ENCODE results near the gene PYROXD2. TPM values are rescaled to one million over a fixed set of nuclear protein-coding genes. Genes with fewer than 3 reads are reported as not detected.

The PYROXD2 gene
- total and polyA plus RNA-seq, 7 donors: 0.60 to 11.9 (median 8.0) TPM

DNA sequence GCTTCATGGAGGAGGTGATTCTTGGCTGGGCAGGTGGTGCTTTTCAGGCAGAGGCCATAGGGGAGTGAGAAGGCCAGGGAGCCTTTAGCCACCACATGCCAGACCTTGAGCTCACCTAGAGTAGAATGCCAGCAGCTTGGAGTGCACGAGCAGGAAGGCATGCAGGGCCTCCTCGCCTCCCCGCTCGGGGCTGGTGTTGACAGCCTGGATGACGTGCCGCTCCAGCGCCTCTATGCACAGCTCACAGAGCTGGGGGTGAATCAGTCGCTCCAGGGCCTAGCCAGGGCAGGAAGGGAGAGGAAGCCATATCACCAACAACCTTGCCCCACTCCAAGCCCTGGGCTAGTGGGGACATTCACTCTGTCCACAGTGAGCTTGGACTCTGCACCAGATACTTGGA is 16.0 kb upstream of the PYROXD2 start:
- DNase-seq: no peak
- H3K9me3 ChIP-seq: peaks cover 0 to 2% (median 0%) of the 10 kb centered on the region in 4 donors
- no peak for TF ChIP-seq POLR2A (IDR thresholded peaks at IDR 0.05)
- no peak for TF ChIP-seq EP300 (IDR thresholded peaks at IDR 0.05)
- no peak for TF ChIP-seq POLR2AphosphoS5 (IDR thresholded peaks at IDR 0.05)
- TF ChIP-seq, protein P1, sequence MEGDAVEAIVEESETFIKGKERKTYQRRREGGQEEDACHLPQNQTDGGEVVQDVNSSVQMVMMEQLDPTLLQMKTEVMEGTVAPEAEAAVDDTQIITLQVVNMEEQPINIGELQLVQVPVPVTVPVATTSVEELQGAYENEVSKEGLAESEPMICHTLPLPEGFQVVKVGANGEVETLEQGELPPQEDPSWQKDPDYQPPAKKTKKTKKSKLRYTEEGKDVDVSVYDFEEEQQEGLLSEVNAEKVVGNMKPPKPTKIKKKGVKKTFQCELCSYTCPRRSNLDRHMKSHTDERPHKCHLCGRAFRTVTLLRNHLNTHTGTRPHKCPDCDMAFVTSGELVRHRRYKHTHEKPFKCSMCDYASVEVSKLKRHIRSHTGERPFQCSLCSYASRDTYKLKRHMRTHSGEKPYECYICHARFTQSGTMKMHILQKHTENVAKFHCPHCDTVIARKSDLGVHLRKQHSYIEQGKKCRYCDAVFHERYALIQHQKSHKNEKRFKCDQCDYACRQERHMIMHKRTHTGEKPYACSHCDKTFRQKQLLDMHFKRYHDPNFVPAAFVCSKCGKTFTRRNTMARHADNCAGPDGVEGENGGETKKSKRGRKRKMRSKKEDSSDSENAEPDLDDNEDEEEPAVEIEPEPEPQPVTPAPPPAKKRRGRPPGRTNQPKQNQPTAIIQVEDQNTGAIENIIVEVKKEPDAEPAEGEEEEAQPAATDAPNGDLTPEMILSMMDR (IDR thresholded peaks at IDR 0.05): no peak
- H3K4me1 ChIP-seq: no peaks in the 10 kb centered on the region
- 90 to 98% methylated on average over 8 of the region's 8 CpGs for WGBS, 2 donors
- H3K4me3 ChIP-seq: no peak overlapping the region
- H3K27ac ChIP-seq: no peak overlapping the region
- intact Hi-C loops (cut with DNase I): no loop called here
- peaks cover 33 to 96% (median 74%) of the 10 kb centered on the region in 4 donors for H3K36me3 ChIP-seq
- H3K27me3 ChIP-seq: no peaks in the 10 kb centered on the region

DNA sequence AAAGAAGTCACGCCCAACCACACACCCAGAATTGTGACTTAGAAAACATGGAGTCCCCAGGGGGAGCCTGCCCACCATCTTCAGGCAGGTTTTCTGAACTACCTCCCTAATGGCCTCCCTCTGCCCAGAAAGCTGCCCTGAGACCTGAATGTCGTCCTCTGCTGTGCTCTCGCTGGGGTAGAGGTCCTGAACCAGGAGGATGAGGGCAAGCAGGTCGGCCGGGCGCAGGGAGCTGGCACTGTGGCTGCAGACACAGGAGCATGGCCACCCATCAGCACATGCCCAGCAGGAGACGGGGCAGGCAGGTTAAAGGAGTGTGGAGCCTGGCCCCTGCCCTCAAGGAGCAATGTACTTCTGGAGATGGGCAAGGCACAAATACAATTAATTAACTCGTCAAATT is 15.4 kb upstream of the PYROXD2 start:
- Histone ChIP-seq H3K9me3 (peaks cover 0 to 2% (median 0%) of the 10 kb centered on the region in 4 donors), H3K36me3 (peaks cover 32 to 96% (median 71%) of the 10 kb centered on the region in 4 donors), H3K27ac (no peak overlapping the region), H3K4me1 (no peaks in the 10 kb centered on the region), H3K27me3 (no peaks in the 10 kb centered on the region), H3K4me3 (no peak overlapping the region)
- WGBS, 2 donors: 96 to 97% methylated on average over 8 of the region's 8 CpGs
- no peak for DNase-seq
- intact Hi-C loops (cut with DNase I): no loop called here
- no peak for TF ChIP-seq POLR2AphosphoS5 (IDR thresholded peaks at IDR 0.05)
- TF ChIP-seq EP300 (IDR thresholded peaks at IDR 0.05): no peak
- TF ChIP-seq, protein P1 (IDR thresholded peaks at IDR 0.05): no peak
- TF ChIP-seq POLR2A (IDR thresholded peaks at IDR 0.05): no peak

DNA sequence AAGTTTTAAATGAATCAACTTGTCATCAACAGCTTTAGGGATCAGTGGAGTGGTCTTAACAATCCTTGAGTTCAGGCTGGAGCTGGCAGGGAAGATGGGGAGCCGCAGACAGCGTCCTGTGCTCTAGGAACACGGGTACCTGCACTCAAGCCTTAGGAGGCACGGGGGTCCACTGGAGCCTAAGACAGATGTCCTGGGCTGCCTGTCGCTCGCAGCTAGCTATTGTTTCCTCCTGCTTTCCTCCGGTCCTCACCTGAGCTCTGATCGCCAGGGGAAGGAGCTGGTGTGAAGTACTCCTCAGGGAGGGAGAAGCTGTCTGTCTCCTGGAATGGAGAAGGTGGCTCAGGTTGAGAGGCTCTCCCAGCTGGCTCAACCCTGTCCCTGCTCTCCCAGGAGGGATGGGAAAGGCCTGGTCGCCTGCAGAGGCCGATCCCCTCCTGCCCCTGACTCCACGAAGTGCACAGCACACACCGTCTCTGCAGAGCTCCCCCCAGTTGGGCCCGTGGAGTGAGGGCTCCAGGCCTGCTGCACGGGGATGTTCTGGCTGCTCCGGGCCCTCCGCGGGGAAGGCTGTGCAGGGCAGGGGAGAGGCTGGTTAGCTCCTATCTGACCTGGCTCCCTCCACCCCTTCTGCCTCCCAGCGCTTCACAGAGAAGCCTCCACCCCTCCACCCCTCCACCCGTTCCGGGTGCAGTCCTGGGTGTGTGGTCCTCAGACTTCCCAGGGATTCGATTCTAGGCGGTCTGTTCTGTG is 14.5 kb upstream of the PYROXD2 start:
- H3K27me3 ChIP-seq: no peaks in the 10 kb centered on the region
- DNase-seq: no peak
- no peaks in the 10 kb centered on the region for H3K4me1 ChIP-seq
- intact Hi-C loops (cut with DNase I): no loop called here
- peaks cover 0 to 2% (median 0%) of the 10 kb centered on the region in 4 donors for H3K9me3 ChIP-seq
- no peak overlapping the region for H3K4me3 ChIP-seq
- peaks cover 23 to 92% (median 62%) of the 10 kb centered on the region in 4 donors for H3K36me3 ChIP-seq
- H3K27ac ChIP-seq: no peak overlapping the region
- 96 to 97% methylated on average over 22 of the region's 22 CpGs for WGBS, 2 donors
- TF ChIP-seq, protein P1 (IDR thresholded peaks at IDR 0.05): no peak
- no peak for TF ChIP-seq POLR2A (IDR thresholded peaks at IDR 0.05)
- no peak for TF ChIP-seq EP300 (IDR thresholded peaks at IDR 0.05)
- TF ChIP-seq POLR2AphosphoS5 (IDR thresholded peaks at IDR 0.05): no peak

DNA sequence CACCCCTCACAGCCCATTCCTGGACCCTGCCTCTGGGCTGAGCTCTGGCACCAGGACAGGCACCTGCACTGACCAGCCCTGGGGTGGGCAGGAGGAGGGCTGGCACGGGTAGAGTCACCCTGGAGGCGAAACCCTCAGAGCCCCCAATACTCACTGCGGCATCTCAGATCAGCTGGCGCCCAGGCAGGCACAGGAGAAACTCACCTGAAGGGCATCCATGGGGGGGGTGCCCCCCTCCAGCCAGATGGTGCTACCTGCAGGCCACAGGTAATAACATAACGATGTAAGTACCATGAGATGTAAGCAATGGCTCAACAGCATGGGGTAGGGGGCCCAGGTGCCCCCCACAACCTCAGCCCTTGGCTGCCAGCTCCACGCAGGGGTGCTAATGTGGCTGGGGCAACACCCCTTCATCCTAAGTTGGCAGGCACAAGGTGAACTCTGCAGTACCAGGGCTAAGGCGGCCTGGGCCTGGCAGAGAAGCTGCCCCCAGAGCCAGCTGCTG is 12.1 kb upstream of the PYROXD2 start:
- Histone ChIP-seq H3K36me3 (peaks cover 16 to 91% (median 46%) of the 10 kb centered on the region in 4 donors), H3K27me3 (no peaks in the 10 kb centered on the region), H3K4me1 (no peaks in the 10 kb centered on the region), H3K27ac (no peak overlapping the region), H3K4me3 (no peak overlapping the region), H3K9me3 (no peaks in the 10 kb centered on the region)
- intact Hi-C loops (cut with DNase I): no loop called here
- DNase-seq: peak; percentile 47
- no peak for TF ChIP-seq POLR2A (IDR thresholded peaks at IDR 0.05)
- TF ChIP-seq, protein P1 (IDR thresholded peaks at IDR 0.05): no peak
- TF ChIP-seq POLR2AphosphoS5 (IDR thresholded peaks at IDR 0.05): no peak
- TF ChIP-seq EP300 (IDR thresholded peaks at IDR 0.05): no peak
- WGBS, 2 donors: 93 to 98% methylated on average over 7 of the region's 7 CpGs
